Vagina (tissue), 2 donors: ENCODE data around the gene OR11H6.

Experiments
- POLR2A ChIP-seq, 2 donors: fragments of 450-650 bp; IDR thresholded peaks; one replicate each; pipeline ENCODE4 v1.6.1; 2017; ENCODE audit warnings: antibody characterized with exemption in 2 of 2, mild to moderate bottlenecking in 2 of 2, moderate library complexity in 2 of 2
- POLR2AphosphoS5 ChIP-seq, 2 donors: sonication (generic); formaldehyde crosslinking; IDR thresholded peaks; one replicate each; pipeline ENCODE4 v1.9.0; 2017; ENCODE audit warnings: antibody characterized with exemption in 2 of 2, mild to moderate bottlenecking in 2 of 2, low read depth in 1 of 2; ENCODE audit not compliant: insufficient read depth in 1 of 2
- TF ChIP-seq, protein P1 (sequence below), 3 experiments: fragments of 450-650 bp in 2 of 3; fragments of 200-600 bp in 1 of 3; sonication (generic) in 1 of 3; IDR thresholded peaks; one replicate each; pipeline ENCODE4 v1.5.1; 2017 to 2019; ENCODE audit warnings: antibody characterized with exemption in 3 of 3, mild to moderate bottlenecking in 2 of 3, moderate library complexity in 2 of 3

DNA sequence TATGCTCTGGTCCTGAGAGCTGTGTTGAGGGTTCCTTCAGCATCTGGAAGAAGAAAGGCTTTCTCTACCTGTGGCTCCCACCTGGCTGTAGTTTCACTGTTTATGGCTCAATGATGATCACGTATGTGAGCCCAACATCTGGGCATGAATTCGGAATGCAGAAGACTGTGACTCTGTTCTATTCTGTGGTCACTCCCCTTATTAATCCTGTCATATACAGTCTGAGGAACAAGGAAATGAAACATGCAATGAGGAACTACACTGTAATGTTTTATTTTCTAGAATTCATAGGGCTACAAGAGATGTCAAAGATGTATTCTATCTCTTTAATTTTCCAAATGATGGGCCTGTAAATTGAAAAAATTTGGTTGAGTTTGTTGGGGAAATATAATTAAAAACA, 43.6 kb upstream of the OR11H6 start:
- TF ChIP-seq, protein P1, sequence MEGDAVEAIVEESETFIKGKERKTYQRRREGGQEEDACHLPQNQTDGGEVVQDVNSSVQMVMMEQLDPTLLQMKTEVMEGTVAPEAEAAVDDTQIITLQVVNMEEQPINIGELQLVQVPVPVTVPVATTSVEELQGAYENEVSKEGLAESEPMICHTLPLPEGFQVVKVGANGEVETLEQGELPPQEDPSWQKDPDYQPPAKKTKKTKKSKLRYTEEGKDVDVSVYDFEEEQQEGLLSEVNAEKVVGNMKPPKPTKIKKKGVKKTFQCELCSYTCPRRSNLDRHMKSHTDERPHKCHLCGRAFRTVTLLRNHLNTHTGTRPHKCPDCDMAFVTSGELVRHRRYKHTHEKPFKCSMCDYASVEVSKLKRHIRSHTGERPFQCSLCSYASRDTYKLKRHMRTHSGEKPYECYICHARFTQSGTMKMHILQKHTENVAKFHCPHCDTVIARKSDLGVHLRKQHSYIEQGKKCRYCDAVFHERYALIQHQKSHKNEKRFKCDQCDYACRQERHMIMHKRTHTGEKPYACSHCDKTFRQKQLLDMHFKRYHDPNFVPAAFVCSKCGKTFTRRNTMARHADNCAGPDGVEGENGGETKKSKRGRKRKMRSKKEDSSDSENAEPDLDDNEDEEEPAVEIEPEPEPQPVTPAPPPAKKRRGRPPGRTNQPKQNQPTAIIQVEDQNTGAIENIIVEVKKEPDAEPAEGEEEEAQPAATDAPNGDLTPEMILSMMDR (IDR thresholded peaks at IDR 0.05) = no peak
- no peak for TF ChIP-seq POLR2A (IDR thresholded peaks at IDR 0.05)
- no peak for TF ChIP-seq POLR2AphosphoS5 (IDR thresholded peaks at IDR 0.05; ENCODE audit: insufficient read depth in 1 of 2, low read depth in 1 of 2)
